AG09319 (cell line): ENCODE results near the gene LRRC71.

Source experiments
- DNase-seq: peaks from one replicate; pipeline ENCODE4 v3.0.0-alpha.2; 2010; ENCODE audit warnings: low read depth; ENCODE audit errors: extremely low read depth
- TF ChIP-seq, protein P1 (sequence below): IDR thresholded peaks from 2 replicates; pipeline ENCODE4 v1.5.1; 2011; ENCODE audit warnings: low read depth, mild to moderate bottlenecking, inconsistent platforms, low read length, moderate library complexity

Gene LRRC71

GRCh38 chr1:156901966-156902915, 18.2 kb upstream of the LRRC71 start:
- TF ChIP-seq, protein P1, sequence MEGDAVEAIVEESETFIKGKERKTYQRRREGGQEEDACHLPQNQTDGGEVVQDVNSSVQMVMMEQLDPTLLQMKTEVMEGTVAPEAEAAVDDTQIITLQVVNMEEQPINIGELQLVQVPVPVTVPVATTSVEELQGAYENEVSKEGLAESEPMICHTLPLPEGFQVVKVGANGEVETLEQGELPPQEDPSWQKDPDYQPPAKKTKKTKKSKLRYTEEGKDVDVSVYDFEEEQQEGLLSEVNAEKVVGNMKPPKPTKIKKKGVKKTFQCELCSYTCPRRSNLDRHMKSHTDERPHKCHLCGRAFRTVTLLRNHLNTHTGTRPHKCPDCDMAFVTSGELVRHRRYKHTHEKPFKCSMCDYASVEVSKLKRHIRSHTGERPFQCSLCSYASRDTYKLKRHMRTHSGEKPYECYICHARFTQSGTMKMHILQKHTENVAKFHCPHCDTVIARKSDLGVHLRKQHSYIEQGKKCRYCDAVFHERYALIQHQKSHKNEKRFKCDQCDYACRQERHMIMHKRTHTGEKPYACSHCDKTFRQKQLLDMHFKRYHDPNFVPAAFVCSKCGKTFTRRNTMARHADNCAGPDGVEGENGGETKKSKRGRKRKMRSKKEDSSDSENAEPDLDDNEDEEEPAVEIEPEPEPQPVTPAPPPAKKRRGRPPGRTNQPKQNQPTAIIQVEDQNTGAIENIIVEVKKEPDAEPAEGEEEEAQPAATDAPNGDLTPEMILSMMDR = no peak
- no peak for DNase-seq

DNA sequence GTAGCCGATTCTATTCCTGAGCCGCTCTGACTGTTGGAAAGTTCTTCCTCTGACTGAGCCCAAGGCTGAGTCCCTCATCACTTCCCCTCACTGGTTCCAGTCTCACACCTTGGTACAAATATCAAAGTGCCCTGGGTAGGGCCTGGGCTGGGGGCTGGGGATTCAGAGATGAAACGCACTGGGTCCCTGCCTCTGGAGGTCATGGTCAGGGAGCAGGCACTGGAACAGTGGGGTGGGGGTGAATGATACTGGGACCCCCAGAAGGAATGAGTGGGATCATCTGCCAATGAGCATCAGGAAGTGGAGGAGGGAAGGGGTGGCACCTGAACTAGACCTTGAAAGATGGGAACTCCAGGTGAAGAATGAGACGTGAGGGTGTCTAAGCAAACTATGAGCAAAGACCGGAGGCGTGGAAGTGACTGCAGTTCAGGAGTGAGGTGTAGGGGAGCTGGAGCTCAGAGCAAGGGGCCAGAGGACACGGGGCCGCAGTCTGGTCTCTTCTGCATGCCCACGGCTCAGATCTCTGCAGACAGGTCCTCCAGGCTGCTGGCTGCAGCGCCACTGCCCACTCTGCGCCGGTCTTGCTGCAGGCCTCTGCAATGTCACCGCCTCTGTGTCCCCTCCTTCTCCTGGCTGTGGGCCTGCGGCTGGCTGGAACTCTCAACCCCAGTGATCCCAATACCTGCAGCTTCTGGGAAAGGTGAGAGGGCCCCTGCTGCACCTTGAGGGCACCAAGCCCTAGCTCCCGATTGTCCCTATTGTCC, 16.9 kb upstream of the LRRC71 start:
- no peak for DNase-seq
- TF ChIP-seq, protein P1 = no peak

DNA sequence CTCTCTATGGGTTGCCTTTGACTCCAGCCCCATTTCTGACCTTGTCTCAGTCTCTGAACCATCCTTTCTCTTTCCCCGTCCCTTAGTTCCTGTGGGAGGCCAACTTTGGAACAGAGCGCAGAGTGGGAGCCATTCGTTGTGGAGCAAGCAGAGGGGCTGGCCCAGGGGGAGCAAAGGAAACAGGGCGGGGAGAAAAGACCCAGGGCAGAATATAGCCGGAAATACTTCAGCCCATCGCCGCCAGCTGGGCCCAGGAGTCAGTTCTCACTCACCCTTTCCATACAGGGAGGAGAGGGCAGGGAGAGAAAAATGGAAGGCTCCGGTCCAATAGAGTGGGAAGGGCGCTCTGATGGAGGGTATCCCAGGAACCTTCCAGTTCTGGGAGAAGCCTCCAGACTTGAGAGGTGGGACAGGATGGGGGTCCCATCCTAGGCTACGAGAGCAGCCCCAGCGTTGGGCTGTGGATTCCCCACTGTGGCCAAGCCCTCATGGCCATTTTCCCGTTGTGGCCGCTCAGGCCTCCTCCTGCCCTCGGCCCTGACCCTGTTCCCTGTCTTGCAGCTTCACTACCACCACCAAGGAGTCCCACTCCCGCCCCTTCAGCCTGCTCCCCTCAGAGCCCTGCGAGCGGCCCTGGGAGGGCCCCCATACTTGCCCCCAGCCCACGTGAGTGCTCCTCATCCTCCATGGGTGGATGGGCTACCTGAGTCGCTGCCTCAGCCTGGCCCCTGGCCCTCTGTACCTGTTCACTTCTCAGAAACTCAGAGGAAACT, 16.1 kb upstream of the LRRC71 start:
- TF ChIP-seq, protein P1 = no peak
- DNase-seq = no peak

- TF ChIP-seq, protein P1 = no peak
Observed at GRCh38 chr1:156905176-156905575, 15.3 kb upstream of the LRRC71 start.

DNA sequence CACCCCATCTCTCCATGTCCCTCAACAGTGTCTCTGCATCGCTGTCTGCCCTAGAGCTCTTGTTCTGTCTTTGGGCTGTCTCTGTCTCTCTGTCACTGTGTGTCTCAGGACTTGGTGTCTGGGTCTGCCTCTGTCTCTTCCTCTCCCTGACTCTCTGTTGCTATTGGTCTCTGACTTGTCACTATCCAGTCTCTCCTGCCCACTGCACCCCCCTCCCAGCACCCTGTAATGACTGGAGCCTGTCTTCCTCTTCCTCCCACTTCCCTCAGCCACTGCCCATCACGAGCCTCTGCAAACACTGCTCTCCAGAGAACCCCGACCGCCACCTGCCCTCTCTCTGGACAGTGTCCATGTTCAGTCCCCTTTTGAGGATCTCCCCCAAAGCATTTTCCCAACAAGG, 14.8 kb upstream of the LRRC71 start:
- DNase-seq = no peak
- TF ChIP-seq, protein P1 = no peak

More at GRCh38 chr1:156905176-156905575, 15.3 kb upstream of the LRRC71 start:
- no peak for DNase-seq

GRCh38 chr1:156906206-156906906, 14.1 kb upstream of the LRRC71 start:
- DNase-seq = no peak
- TF ChIP-seq, protein P1 = no peak
